ENCODE results near the gene ALDH1A3. TPM values are rescaled to one million over a fixed set of nuclear protein-coding genes. Genes with fewer than 3 reads are reported as not detected.

Gene ALDH1A3
- total RNA-seq, 1 experiment from 2014 or later = 248 TPM

DNA sequence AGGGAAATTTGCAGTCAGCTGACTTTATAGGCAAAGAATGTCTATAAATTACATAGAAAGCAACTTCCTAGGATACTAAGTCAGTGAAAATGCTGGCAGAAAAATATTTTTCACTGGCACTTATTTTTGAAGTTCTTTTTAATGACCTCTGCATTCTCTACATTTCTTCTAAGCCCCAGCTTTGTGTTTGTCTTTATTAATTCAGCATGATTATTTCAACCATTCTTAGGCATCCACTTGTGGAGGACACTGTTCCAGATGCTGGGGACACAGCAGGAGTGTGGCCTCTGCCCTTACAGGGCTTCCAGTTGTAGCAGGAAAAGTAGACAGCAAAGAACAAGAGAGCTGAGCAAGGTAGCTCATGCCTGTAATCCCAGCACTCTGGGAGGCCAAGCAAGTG is 54.5 kb downstream of the ALDH1A3 start:
- H3K9ac ChIP-seq (ENCODE audit: low read length) = no peak overlapping the region
- H3K4me2 ChIP-seq (ENCODE audit: low read length) = no peak overlapping the region
- intact Hi-C loops (cut with micrococcal nuclease) = no loop called here
- no peaks in the 10 kb centered on the region for H3K79me2 ChIP-seq (ENCODE audit: insufficient read depth, low read length)
- DNase-seq (ENCODE audit: low read depth, low spot score) (no peak), ATAC-seq (no peak)
- H3K4me1 ChIP-seq (ENCODE audit: control insufficient read depth in 1 of 2, insufficient read depth in 2 of 2, low read length in 2 of 2) = peaks cover 0 to 3% of the 10 kb centered on the region in 2 experiments; a peak in 2 of 4 replicates
- no peaks in the 10 kb centered on the region for H3K27me3 ChIP-seq (ENCODE audit: insufficient read depth, low read length)
- ChIA-PET POLR2A (no interaction called here), RAD21 (ENCODE audit: low non-redundant PET in 1 of 2, low total read pairs in 2 of 2, uncharacterized antibody in 2 of 2, unreplicated experiment in 2 of 2) (no interaction called here), CTCF (no interaction called here)
- H3K27ac ChIP-seq (ENCODE audit: low read depth, low read length) = no peak overlapping the region
- TF ChIP-seq, protein P1, sequence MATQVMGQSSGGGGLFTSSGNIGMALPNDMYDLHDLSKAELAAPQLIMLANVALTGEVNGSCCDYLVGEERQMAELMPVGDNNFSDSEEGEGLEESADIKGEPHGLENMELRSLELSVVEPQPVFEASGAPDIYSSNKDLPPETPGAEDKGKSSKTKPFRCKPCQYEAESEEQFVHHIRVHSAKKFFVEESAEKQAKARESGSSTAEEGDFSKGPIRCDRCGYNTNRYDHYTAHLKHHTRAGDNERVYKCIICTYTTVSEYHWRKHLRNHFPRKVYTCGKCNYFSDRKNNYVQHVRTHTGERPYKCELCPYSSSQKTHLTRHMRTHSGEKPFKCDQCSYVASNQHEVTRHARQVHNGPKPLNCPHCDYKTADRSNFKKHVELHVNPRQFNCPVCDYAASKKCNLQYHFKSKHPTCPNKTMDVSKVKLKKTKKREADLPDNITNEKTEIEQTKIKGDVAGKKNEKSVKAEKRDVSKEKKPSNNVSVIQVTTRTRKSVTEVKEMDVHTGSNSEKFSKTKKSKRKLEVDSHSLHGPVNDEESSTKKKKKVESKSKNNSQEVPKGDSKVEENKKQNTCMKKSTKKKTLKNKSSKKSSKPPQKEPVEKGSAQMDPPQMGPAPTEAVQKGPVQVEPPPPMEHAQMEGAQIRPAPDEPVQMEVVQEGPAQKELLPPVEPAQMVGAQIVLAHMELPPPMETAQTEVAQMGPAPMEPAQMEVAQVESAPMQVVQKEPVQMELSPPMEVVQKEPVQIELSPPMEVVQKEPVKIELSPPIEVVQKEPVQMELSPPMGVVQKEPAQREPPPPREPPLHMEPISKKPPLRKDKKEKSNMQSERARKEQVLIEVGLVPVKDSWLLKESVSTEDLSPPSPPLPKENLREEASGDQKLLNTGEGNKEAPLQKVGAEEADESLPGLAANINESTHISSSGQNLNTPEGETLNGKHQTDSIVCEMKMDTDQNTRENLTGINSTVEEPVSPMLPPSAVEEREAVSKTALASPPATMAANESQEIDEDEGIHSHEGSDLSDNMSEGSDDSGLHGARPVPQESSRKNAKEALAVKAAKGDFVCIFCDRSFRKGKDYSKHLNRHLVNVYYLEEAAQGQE (IDR thresholded peaks at IDR 0.05; ENCODE audit: low read depth) = no peak
- TF ChIP-seq SRF (IDR thresholded peaks at IDR 0.05; ENCODE audit: low read depth) (no peak), POLR2AphosphoS5 (IDR thresholded peaks at IDR 0.05; ENCODE audit: low read depth, low read length) (no peak), SIN3A (IDR thresholded peaks at IDR 0.05; ENCODE audit: low read depth) (no peak), EGR1 (IDR thresholded peaks at IDR 0.05; ENCODE audit: low read depth) (no peak), ELF1 (IDR thresholded peaks at IDR 0.05; ENCODE audit: borderline replicate concordance, low read depth) (no peak), FOSL1 (IDR thresholded peaks at IDR 0.05; ENCODE audit: low read depth) (no peak), JUND (IDR thresholded peaks at IDR 0.05) (no peak), ZFX (IDR thresholded peaks at IDR 0.05) (no peak)
- no peak overlapping the region for H2AFZ ChIP-seq (ENCODE audit: low read depth, low read length, poor library complexity, severe bottlenecking)
- H3K9me3 ChIP-seq (ENCODE audit: control insufficient read depth in 1 of 2, insufficient read depth in 1 of 2, low read depth in 1 of 2, low read length in 2 of 2) = no peaks in the 10 kb centered on the region
- H3K36me3 ChIP-seq (ENCODE audit: control insufficient read depth in 1 of 2, insufficient read depth in 2 of 2, low read length in 2 of 2) = no peaks in the 10 kb centered on the region
- H3K4me3 ChIP-seq (replicated peaks in 1 of 2; ENCODE audit: low read depth in 1 of 2, low read length in 2 of 2) = no peak overlapping the region
- H4K20me1 ChIP-seq (ENCODE audit: insufficient read depth) = no peaks in the 10 kb centered on the region
- H3K9me2 ChIP-seq (ENCODE audit: insufficient read depth) = no peaks in the 10 kb centered on the region
- BruUV-seq (replicated peaks) = no TSS peak

GRCh38 chr15:100934726-100935125 is 55.1 kb downstream of the ALDH1A3 start:
- RAD21 ChIA-PET (ENCODE audit: low non-redundant PET in 1 of 2, low total read pairs in 2 of 2, uncharacterized antibody in 2 of 2, unreplicated experiment in 2 of 2) = no interaction called here

More at GRCh38 chr15:100934726-100935125, 55.1 kb downstream of the ALDH1A3 start:
- DNase-seq (ENCODE audit: low read depth, low spot score) (no peak), ATAC-seq (peak; percentile 81)
- Histone ChIP-seq H3K9me3 (ENCODE audit: control insufficient read depth in 1 of 2, insufficient read depth in 1 of 2, low read depth in 1 of 2, low read length in 2 of 2) (no peaks in the 10 kb centered on the region), H3K4me1 (ENCODE audit: control insufficient read depth in 1 of 2, insufficient read depth in 2 of 2, low read length in 2 of 2) (no peaks in the 10 kb centered on the region; a peak in 1 of 4 replicates), H3K27ac (ENCODE audit: low read depth, low read length) (no peak overlapping the region), H2AFZ (ENCODE audit: low read depth, low read length, poor library complexity, severe bottlenecking) (no peak overlapping the region), H3K79me2 (ENCODE audit: insufficient read depth, low read length) (no peaks in the 10 kb centered on the region), H3K27me3 (ENCODE audit: insufficient read depth, low read length) (no peaks in the 10 kb centered on the region), H3K9me2 (ENCODE audit: insufficient read depth) (no peaks in the 10 kb centered on the region), H3K36me3 (ENCODE audit: control insufficient read depth in 1 of 2, insufficient read depth in 2 of 2, low read length in 2 of 2) (no peaks in the 10 kb centered on the region), H3K4me3 (replicated peaks in 1 of 2; ENCODE audit: low read depth in 1 of 2, low read length in 2 of 2) (no peak overlapping the region), H3K9ac (ENCODE audit: low read length) (no peak overlapping the region), H4K20me1 (ENCODE audit: insufficient read depth) (no peaks in the 10 kb centered on the region), H3K4me2 (ENCODE audit: low read length) (no peak overlapping the region)
- no peak for TF ChIP-seq POLR2A (IDR thresholded peaks at IDR 0.05; ENCODE audit: borderline replicate concordance, extremely low read depth, insufficient read depth, insufficient read length)
- no peak for TF ChIP-seq RAD21 (IDR thresholded peaks at IDR 0.05; ENCODE audit: low read depth)
- TF ChIP-seq CTCF (IDR thresholded peaks at IDR 0.05 in 2 of 3, conservative IDR thresholded peaks at IDR 0.05 in 1 of 3; ENCODE audit: borderline replicate concordance in 1 of 3, insufficient read depth in 1 of 3, low read depth in 2 of 3, low read length in 2 of 3) = peak in 1 of 3 experiments; percentile 27; a peak in 2 of 6 replicates
- TF ChIP-seq EGR1 (IDR thresholded peaks at IDR 0.05; ENCODE audit: low read depth) = no peak
- no TSS peak for BruUV-seq (replicated peaks)
- intact Hi-C loops (cut with micrococcal nuclease) = no loop called here
- ChIA-PET POLR2A (no interaction called here), CTCF (no interaction called here)

All from HCT116 (cell line).